Kasumi-1 (cell line): ENCODE results near the gene OR2T4.
A peak's percentile ranks its signal among the peaks of the same experiment; 100 is the strongest.

ENCODE experiments used
- DNase-seq, 2 experiments: peaks; one replicate each; lab custom pipeline; 2025; lab: John Stamatoyannopoulos, UW

Gene OR2T4

DNA sequence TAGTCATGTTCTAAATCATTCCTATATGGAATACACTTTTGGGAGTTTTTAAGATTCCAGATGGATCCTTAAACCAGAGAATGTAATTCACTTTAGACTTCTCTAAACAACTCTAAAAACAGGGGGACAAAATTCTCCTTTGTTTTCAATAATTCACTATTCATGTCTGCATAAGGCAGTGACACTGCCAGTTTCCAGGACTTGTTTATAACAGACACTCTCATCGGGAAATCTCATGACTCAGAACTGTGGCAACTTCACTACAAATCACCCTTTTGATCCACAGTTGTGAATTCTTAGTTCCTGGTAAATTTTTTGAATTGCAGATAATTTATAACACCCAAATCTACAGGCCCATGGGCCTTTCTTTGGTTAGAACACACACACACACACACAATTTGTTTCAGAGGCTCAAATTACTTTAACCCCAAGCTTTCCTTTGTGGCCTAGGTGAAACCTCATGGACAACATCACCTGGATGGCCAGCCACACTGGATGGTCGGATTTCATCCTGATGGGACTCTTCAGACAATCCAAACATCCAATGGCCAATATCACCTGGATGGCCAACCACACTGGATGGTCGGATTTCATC, at the start of gene OR2T4:
OR2T4 (plus strand) TSS at position 545 of the 595 bp plus-strand sequence; CDS start at position 545, 0 bp downstream.
- no peak for DNase-seq

DNA sequence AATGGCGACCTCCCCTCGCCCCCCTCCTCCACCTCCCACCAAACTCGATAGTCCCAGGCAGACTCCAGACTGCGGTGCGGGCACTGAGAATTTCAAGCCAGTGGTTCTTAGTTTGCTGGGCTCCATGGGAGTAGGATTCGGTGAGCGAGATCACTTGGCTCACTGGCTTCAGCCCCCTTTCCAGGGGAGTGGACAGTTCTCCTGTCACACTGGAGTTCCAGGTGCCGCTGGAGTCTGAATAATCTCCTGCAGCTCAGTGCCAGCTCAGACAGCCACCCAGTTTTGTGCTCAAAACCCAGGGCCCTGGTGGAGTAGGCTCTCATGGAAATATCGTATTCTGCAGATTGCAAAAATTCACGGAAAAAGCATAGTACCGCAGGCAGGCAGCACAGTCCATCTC, 44.7 kb upstream of the OR2T4 start:
- DNase-seq: no peak

DNA sequence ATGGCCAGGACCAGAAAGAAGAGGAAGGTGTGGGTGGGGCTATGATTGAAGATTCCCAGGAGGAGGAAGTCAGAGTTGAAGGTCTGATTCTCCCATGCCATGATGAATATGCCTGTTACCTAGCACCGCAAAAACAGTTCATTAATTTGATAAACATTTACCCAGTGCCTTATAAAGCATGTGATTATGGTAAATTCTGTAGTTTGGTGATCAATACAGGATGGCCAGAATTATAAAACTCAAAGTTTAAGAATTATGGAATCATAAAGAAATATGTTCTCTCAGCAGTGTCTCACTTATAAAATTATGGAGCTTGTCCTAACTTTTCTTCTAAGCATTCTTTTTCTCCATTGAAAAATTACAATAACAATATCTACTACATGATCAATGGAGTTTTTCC, 37.0 kb upstream of the OR2T4 start, which contains the start of gene OR2M7:
OR2M7 (minus strand) TSS at position 101 of the 400 bp plus-strand sequence; CDS start at position 101, 0 bp downstream.
- no peak for DNase-seq

DNA sequence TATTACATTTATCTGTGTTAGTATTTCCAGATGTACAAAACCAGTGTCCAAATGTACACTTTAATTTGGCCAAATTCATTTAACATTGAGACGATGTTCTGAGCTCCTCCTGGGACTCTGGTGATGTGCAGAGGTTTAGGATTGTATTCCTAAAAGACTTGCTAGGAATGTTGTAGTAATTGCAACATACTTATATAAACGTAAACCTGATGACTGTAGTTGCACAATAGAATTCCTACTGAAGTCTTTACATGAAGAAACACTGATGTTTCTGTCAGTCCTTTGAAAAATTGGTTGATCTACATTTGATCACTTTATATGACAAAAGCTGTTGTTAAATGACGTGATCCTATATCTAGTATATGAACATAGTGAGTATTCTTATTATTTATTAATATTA, 18.0 kb upstream of the OR2T4 start:
- no peak for DNase-seq

DNA sequence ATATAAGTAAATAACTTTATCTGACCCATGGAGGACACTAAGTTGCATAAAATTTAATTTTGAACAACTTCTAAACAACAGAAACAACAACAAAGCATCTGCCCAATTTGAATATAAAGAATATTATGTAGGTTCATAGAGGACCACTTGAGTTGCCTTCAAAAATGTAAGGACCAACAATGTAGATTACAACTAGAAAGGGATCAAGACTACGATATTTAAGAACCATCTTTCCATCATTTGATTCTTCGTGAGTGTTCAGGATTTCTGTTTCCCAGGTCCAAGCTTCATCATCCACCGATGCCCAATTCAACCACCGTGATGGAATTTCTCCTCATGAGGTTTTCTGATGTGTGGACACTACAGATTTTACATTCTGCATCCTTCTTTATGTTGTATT, 13.0 kb upstream of the OR2T4 start, which contains the start of gene OR14C36:
OR14C36 (plus strand) TSS at position 301 of the 400 bp plus-strand sequence; CDS start at position 301, 0 bp downstream.
- DNase-seq: no peak

GRCh38 chr1:248359415-248359814, 2.0 kb upstream of the OR2T4 start:
- no peak for DNase-seq

DNA sequence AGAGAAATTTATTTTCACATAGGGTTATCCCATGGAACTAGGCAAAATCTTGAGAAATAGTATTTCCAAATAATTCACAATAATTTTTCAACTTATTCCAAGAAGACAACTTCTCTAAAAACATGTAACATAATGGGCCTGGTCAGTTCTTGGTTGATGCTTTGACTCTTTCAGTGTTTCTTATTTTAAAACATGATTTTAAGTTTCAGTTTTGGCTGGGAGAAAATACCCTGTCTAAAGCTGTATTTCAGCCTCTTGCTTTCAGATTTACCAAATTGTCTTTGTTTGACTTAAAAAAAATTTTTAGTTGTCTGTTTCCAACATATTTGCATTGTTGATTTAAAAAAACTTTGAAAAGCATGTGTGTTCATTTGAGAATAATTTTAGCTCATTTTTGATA, 5.1 kb downstream of the OR2T4 start:
- no peak for DNase-seq

DNA sequence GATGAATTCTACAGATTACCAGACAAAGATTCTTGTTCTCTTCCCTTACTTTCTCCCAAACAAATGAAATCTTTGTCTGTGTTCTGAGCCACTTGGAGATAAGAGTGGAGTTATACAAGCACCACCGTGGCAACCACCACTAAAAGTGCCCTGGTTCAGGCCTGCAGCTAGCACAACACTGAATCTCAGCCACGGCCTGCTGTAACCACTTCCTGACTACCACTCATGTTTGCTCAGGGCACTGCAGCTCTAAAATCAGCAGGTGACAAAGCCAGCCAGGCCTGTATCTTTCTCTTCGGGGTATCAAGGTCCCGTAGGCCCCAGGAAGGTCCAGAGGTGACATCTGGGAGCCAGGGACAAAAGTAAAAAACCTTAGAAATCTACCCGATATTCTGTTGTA, 10.9 kb downstream of the OR2T4 start:
- DNase-seq: no peak

GRCh38 chr1:248373761-248374160, 12.3 kb downstream of the OR2T4 start:
- DNase-seq: no peak

- no peak for DNase-seq
These were observed 14.0 kb downstream of the OR2T4 start, which contains the start of gene OR2T6 for GRCh38 chr1:248375446-248375845. Gene OR2T6, plus strand, starts transcription at chr1:248375746. Its CDS starts 11,863 bp downstream, at chr1:248387609.

- DNase-seq: no peak
These were observed 15.5 kb downstream of the OR2T4 start for GRCh38 chr1:248376916-248377315.

DNA sequence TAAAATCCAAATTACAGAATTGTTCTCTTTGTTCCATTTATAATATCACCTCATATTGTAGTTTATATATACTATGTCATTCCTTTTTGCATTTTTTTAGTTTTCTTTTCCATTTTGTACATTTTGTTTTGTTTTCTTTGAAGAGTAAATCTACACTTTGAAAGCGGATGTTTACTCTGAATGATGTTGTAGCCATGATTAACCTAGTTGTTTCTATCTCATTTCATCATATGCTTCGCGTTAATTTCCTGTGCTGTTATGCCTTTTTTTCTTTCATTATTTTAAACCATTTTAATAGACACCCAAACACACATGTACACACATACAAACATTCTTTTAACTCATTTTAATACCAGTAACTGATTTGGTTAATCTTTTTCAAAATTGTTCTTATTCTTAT, 19.4 kb downstream of the OR2T4 start:
- no peak for DNase-seq

DNA sequence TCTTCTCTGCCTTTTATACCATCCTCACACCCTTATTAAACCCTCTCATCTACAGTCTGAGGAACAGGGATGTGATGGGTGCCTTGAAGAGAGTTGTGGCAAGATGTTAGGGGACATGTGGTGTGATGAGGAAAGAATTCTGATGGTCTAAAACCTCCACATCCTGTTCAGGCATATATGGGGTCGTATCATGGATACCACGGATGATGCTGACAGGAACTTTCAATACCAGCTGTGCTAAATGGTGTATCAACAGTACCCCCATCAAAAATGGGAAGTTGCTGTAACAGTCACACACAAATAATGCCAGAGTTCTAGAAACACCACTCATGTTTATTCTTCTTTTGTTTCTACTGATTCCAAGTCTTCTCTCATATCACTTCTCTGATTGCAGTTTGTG, 27.0 kb downstream of the OR2T4 start:
- peak; percentile 15 to 22 for DNase-seq

DNA sequence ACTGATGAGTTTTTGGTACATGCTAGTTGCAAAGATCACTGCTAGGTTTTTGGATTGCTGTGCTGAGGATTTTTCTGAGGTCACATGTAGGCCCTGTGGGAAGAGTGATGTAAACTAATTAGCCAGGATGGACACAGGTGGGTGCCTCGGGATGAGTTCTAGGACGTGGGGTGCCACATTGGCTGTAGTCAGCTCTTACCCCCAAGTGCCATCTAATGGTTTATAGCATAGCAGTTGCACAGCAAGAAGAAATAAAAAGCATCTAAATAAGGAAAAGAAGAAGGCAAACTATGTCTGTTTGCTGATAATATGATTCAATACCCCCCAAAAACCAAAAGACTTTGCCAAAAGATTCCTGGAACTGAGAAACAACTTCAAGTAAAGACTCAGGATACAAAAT, 31.6 kb downstream of the OR2T4 start:
- DNase-seq: no peak

- no peak for DNase-seq
These were observed 41.3 kb downstream of the OR2T4 start, which contains the start of gene OR2T1 for GRCh38 chr1:248402748-248403147. Gene OR2T1, plus strand, starts transcription at chr1:248403048. Its CDS starts 3,100 bp downstream, at chr1:248406148.

DNA sequence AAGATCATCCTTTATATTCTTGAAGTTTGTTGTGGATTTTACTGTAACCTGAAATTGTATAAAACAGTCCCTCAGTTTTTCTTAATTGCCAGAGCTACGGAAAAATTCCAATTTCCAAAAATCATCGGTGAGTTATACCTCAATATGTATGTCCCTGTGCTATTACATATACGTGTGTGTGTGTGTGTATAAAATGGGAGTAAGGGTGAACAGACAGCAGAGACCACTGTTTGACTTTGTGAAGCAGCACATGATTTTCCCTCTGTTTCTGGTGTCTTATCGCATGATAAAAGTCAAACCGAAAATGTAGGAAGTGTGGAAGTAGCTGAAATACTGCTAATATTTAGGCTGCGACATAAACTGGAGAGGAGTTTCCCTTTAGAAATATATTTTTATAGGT, 42.6 kb downstream of the OR2T4 start:
- peak; percentile 7 to 31 for DNase-seq

- DNase-seq: no peak
These were observed 45.5 kb downstream of the OR2T4 start for GRCh38 chr1:248406721-248407692.
